ENCODE data around the gene NUAK1. TPM values are rescaled to one million over a fixed set of nuclear protein-coding genes. Genes with fewer than 3 reads are reported as not detected.

The NUAK1 gene
- total and polyA plus RNA-seq, 7 donors, result 1.8 to 12.1 (median 5.8) TPM

DNA sequence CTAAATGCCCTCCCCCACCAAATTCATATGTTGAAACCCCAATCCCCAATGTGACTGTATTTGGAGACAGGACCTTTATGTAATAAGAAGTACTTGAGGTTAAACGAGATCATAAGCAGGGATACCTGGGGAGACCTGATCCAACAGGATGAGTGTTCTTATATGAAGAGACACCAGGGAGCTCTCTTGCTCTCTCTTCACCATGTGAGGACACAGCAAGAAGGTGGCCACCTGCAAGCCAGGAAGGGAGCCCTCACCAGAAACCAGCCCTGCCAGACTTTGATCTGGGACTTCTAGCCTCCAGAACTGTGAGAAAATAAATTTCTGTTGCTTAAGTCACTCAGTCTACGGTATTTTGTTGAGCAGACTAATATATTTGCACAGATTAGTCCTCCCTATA is 113.6 kb downstream of the NUAK1 start:
- no peaks in the 10 kb centered on the region for H3K27me3 ChIP-seq
- no peaks in the 10 kb centered on the region for H3K9me3 ChIP-seq
- no peaks in the 10 kb centered on the region for H3K36me3 ChIP-seq
- H3K4me3 ChIP-seq, result no peak overlapping the region
- intact Hi-C loops (cut with DNase I), result no loop called here
- H3K27ac ChIP-seq, result no peak overlapping the region
- DNase-seq, result no peak
- no peaks in the 10 kb centered on the region for H3K4me1 ChIP-seq
- no peak for TF ChIP-seq EP300 (IDR thresholded peaks at IDR 0.05)
- TF ChIP-seq, protein P1, sequence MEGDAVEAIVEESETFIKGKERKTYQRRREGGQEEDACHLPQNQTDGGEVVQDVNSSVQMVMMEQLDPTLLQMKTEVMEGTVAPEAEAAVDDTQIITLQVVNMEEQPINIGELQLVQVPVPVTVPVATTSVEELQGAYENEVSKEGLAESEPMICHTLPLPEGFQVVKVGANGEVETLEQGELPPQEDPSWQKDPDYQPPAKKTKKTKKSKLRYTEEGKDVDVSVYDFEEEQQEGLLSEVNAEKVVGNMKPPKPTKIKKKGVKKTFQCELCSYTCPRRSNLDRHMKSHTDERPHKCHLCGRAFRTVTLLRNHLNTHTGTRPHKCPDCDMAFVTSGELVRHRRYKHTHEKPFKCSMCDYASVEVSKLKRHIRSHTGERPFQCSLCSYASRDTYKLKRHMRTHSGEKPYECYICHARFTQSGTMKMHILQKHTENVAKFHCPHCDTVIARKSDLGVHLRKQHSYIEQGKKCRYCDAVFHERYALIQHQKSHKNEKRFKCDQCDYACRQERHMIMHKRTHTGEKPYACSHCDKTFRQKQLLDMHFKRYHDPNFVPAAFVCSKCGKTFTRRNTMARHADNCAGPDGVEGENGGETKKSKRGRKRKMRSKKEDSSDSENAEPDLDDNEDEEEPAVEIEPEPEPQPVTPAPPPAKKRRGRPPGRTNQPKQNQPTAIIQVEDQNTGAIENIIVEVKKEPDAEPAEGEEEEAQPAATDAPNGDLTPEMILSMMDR (IDR thresholded peaks at IDR 0.05), result no peak
- TF ChIP-seq POLR2AphosphoS5 (IDR thresholded peaks at IDR 0.05), result no peak
- TF ChIP-seq POLR2A (IDR thresholded peaks at IDR 0.05), result no peak
- WGBS, 2 donors, result 60 to 80% methylated on average over 2 of the region's 2 CpGs

DNA sequence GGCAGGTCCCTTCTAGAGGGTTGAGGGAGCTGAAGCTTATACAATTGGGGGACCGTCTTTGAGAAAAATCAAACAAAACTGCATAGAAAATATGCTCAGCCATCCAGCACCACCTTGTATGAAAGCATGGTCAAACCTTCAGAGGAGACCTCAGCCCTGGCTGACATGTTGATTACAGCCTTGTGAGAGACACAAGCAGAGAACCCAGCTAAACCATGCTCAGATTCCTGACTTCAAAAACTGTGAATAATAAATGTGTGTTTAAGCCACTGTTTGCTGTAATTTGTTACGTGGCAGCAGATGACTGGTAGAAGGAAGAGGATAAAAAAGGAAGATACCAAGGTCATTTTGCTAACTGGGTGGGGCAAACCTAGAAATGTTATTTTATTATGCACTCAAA is 115.7 kb downstream of the NUAK1 start:
- peaks cover 0 to 2% (median 0%) of the 10 kb centered on the region in 4 donors for H3K9me3 ChIP-seq
- intact Hi-C loops (cut with DNase I), result no loop called here
- 51 to 77% methylated on average over 2 of the region's 2 CpGs for WGBS, 2 donors
- TF ChIP-seq POLR2AphosphoS5 (IDR thresholded peaks at IDR 0.05) (no peak), POLR2A (IDR thresholded peaks at IDR 0.05) (no peak), EP300 (IDR thresholded peaks at IDR 0.05) (no peak)
- TF ChIP-seq, protein P1 (IDR thresholded peaks at IDR 0.05), result no peak
- no peak for DNase-seq
- H3K36me3 ChIP-seq, result no peaks in the 10 kb centered on the region
- no peaks in the 10 kb centered on the region for H3K27me3 ChIP-seq
- no peak overlapping the region for H3K27ac ChIP-seq
- H3K4me3 ChIP-seq, result no peak overlapping the region
- H3K4me1 ChIP-seq, result no peaks in the 10 kb centered on the region

- Histone ChIP-seq H3K4me3 (no peak overlapping the region), H3K9me3 (peaks cover 0 to 2% (median 0%) of the 10 kb centered on the region in 4 donors), H3K36me3 (no peaks in the 10 kb centered on the region), H3K27me3 (no peaks in the 10 kb centered on the region), H3K4me1 (no peaks in the 10 kb centered on the region), H3K27ac (no peak overlapping the region)
- TF ChIP-seq POLR2A (IDR thresholded peaks at IDR 0.05), result no peak
- 55 to 69% methylated on average over 5 of the region's 5 CpGs for WGBS, 2 donors
- no peak for DNase-seq
- intact Hi-C loops (cut with DNase I), result no loop called here
Observed at GRCh38 chr12:106022568-106023012, 116.2 kb downstream of the NUAK1 start.

- intact Hi-C loops (cut with DNase I), result no loop called here
- Histone ChIP-seq H3K4me1 (no peaks in the 10 kb centered on the region), H3K27ac (no peak overlapping the region), H3K4me3 (no peak overlapping the region), H3K27me3 (no peaks in the 10 kb centered on the region), H3K9me3 (peaks cover 0 to 2% (median 0%) of the 10 kb centered on the region in 4 donors), H3K36me3 (no peaks in the 10 kb centered on the region)
- 34 to 36% methylated on average over 5 of the region's 5 CpGs for WGBS, 2 donors
- TF ChIP-seq EP300 (IDR thresholded peaks at IDR 0.05) (no peak), POLR2AphosphoS5 (IDR thresholded peaks at IDR 0.05) (no peak), POLR2A (IDR thresholded peaks at IDR 0.05) (no peak)
- TF ChIP-seq, protein P1 (IDR thresholded peaks at IDR 0.05), result no peak
- DNase-seq, result no peak
Observed at GRCh38 chr12:106021516-106021915, 117.2 kb downstream of the NUAK1 start.

GRCh38 chr12:106020736-106021135 is 118.0 kb downstream of the NUAK1 start:
- Histone ChIP-seq H3K27ac (no peak overlapping the region), H3K36me3 (no peaks in the 10 kb centered on the region), H3K4me3 (no peak overlapping the region), H3K9me3 (peaks cover 0 to 2% (median 0%) of the 10 kb centered on the region in 4 donors), H3K27me3 (no peaks in the 10 kb centered on the region), H3K4me1 (no peaks in the 10 kb centered on the region)
- 59 to 78% methylated on average over 3 of the region's 3 CpGs for WGBS, 2 donors
- TF ChIP-seq POLR2A (IDR thresholded peaks at IDR 0.05) (no peak), EP300 (IDR thresholded peaks at IDR 0.05) (no peak), POLR2AphosphoS5 (IDR thresholded peaks at IDR 0.05) (no peak)
- TF ChIP-seq, protein P1 (IDR thresholded peaks at IDR 0.05), result no peak
- no peak for DNase-seq
- intact Hi-C loops (cut with DNase I), result no loop called here
